ENCODE results near the gene IL23A.

DNA sequence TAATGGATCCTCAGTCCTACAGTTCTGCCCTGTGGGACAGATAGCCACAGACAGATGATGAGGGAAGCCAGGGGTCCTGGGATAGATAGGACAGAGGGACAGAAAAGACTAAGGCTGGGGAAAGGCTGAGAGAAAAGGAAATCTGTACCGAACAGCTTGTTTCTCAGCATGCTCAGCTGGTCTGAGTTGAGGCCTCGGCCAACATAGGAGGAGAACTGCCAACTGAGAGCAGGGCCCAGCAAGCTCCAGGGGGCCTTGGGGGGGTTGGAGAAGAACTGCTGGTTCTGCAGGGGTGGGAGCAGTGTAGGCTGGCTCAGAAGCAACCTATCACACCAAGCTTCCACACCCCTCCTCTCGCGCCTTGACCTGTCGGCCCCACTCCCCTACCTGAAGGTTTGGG is 10.1 kb downstream of the IL23A start:
- TF ChIP-seq, protein P1, sequence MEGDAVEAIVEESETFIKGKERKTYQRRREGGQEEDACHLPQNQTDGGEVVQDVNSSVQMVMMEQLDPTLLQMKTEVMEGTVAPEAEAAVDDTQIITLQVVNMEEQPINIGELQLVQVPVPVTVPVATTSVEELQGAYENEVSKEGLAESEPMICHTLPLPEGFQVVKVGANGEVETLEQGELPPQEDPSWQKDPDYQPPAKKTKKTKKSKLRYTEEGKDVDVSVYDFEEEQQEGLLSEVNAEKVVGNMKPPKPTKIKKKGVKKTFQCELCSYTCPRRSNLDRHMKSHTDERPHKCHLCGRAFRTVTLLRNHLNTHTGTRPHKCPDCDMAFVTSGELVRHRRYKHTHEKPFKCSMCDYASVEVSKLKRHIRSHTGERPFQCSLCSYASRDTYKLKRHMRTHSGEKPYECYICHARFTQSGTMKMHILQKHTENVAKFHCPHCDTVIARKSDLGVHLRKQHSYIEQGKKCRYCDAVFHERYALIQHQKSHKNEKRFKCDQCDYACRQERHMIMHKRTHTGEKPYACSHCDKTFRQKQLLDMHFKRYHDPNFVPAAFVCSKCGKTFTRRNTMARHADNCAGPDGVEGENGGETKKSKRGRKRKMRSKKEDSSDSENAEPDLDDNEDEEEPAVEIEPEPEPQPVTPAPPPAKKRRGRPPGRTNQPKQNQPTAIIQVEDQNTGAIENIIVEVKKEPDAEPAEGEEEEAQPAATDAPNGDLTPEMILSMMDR (conservative IDR thresholded peaks at IDR 0.05) = no peak
- no peak for TF ChIP-seq EZH2 (IDR thresholded peaks at IDR 0.05; ENCODE audit: low read depth)

Measured in PC-9 (cell line).